GM23248 (cell line): ENCODE data around the gene SULF2. TPM values are rescaled to one million over a fixed set of nuclear protein-coding genes. Genes with fewer than 3 reads are reported as not detected.

ENCODE experiments used
- DNase-seq: peaks from one replicate; pipeline ENCODE4 v3.0.0-alpha.2; 2015
- H2AFZ ChIP-seq: fragments of 200-600 bp; sonication (generic); 2 replicates; pipeline ENCODE4 v1.6.1; 2016; ENCODE audit warnings: antibody characterized with exemption
- H3F3A ChIP-seq: fragments of 200-600 bp; sonication (generic); 2 replicates; pipeline ENCODE4 v1.6.1; 2016; ENCODE audit warnings: mild to moderate bottlenecking, antibody characterized with exemption, mixed run types; ENCODE audit not compliant: insufficient read depth
- H3K27ac ChIP-seq: fragments of 200-600 bp; sonication (generic); 2 replicates; pipeline ENCODE4 v1.5.1; 2016; ENCODE audit warnings: mild to moderate bottlenecking
- H3K27me3 ChIP-seq: fragments of 200-600 bp; sonication (generic); replicated peaks from 2 replicates; pipeline ENCODE4 v1.6.1; 2016; ENCODE audit warnings: mild to moderate bottlenecking; ENCODE audit not compliant: insufficient read depth
- H3K36me3 ChIP-seq: fragments of 200-600 bp; sonication (generic); 2 replicates; pipeline ENCODE4 v1.6.1; 2016; ENCODE audit warnings: low read depth, mild to moderate bottlenecking
- H3K4me1 ChIP-seq: fragments of 200-600 bp; sonication (generic); 2 replicates; pipeline ENCODE4 v1.6.1; 2016; ENCODE audit warnings: mild to moderate bottlenecking; ENCODE audit not compliant: insufficient read depth
- H3K4me2 ChIP-seq: fragments of 200-600 bp; sonication (generic); one replicate; pipeline ENCODE4 v1.6.1; 2016; ENCODE audit warnings: mild to moderate bottlenecking; ENCODE audit not compliant: unreplicated experiment
- H3K4me3 ChIP-seq: fragments of 200-600 bp; sonication (generic); 2 replicates; pipeline ENCODE4 v1.5.1; 2016; ENCODE audit warnings: mild to moderate bottlenecking
- H3K79me2 ChIP-seq: fragments of 200-600 bp; sonication (generic); 2 replicates; pipeline ENCODE4 v1.6.1; 2016; ENCODE audit warnings: mild to moderate bottlenecking; ENCODE audit not compliant: insufficient read depth
- H3K9ac ChIP-seq: fragments of 200-600 bp; sonication (generic); 2 replicates; pipeline ENCODE4 v1.6.1; 2016; ENCODE audit warnings: mild to moderate bottlenecking
- H3K9me2 ChIP-seq: fragments of 200-600 bp; sonication (generic); 2 replicates; pipeline ENCODE4 v1.6.1; 2016; ENCODE audit warnings: mixed run types, mild to moderate bottlenecking, moderate library complexity; ENCODE audit not compliant: insufficient read depth
- H3K9me3 ChIP-seq: fragments of 200-600 bp; sonication (generic); one replicate; pipeline ENCODE4 v1.6.1; 2017; ENCODE audit warnings: low read depth
- H4K20me1 ChIP-seq: fragments of 200-600 bp; sonication (generic); 2 replicates; pipeline ENCODE4 v1.6.0; 2016; ENCODE audit not compliant: insufficient read depth
- EZH2 ChIP-seq: fragments of 200-600 bp; sonication (generic); IDR thresholded peaks from 2 replicates; pipeline ENCODE4 v1.6.1; 2018; ENCODE audit warnings: antibody characterized with exemption, mild to moderate bottlenecking; ENCODE audit not compliant: insufficient read depth, poor library complexity, severe bottlenecking
- EZH2phosphoT487 ChIP-seq: fragments of 200-600 bp; sonication (generic); IDR thresholded peaks from 2 replicates; pipeline ENCODE4 v1.6.1; 2018; ENCODE audit warnings: antibody characterized with exemption, moderate library complexity, mild to moderate bottlenecking, low read depth; ENCODE audit not compliant: insufficient read depth
- WGBS, 2 experiments: methylation state at CpG; one replicate each; pipeline ENCODE4 v1.1.6; 2015 to 2017; ENCODE audit warnings: low lambda C conversion rate in 2 of 2, low coverage in 1 of 2; ENCODE audit errors: missing lambda C conversion rate in 2 of 2; 5-methylcytosine and 5-hydroxymethylcytosine counted together
- in situ Hi-C: fragments of 300-500 bp; cut with MboI; formaldehyde crosslinking; loops from 2 replicates; pipeline ENCODE4 v1.15.0; 2020
- polyA plus RNA-seq: library from polyadenylated mRNA; unstranded; fragments of >200 nt; fragmentation: Nextera tagmentation; extraction: Ambion mirVana; gene quantifications from 2 replicates; pipeline ENCODE4 v1.2.1, GENCODE V29; 2016
- total RNA-seq: library from RNA; depleted of rRNA; stranded (reverse); fragments of >200 nt; shearing (Covaris generic); gene quantifications from 2 replicates; pipeline ENCODE4 v1.2.3, GENCODE V29; 2014

SULF2 gene
- total and polyA plus RNA-seq, 2 experiments from 2014 or later = 2.0 to 5.6 TPM

GRCh38 chr20:47666304-47666703 is 119.0 kb downstream of the SULF2 start:
- Histone ChIP-seq H3K9ac (no peak overlapping the region), H3K36me3 (no peaks in the 10 kb centered on the region), H3K79me2 (no peaks in the 10 kb centered on the region), H3K9me3 (no peaks in the 10 kb centered on the region), H3K27ac (no peak overlapping the region), H3F3A (no peaks in the 10 kb centered on the region), H2AFZ (no peak overlapping the region), H3K9me2 (no peaks in the 10 kb centered on the region), H3K4me1 (no peaks in the 10 kb centered on the region), H4K20me1 (no peaks in the 10 kb centered on the region), H3K4me3 (no peak overlapping the region), H3K4me2 (no peak overlapping the region), H3K27me3 (no peaks in the 10 kb centered on the region)
- 96 to 97% methylated on average over 19 of the region's 19 CpGs for WGBS, 2 experiments
- in situ Hi-C loops = loop anchor here (10.0 to 25.0 kb wide), 2 partner anchors 628 to 1246 kb away; partner anchors contain the start of gene ARFGEF2
- no peak for TF ChIP-seq EZH2
- no peak for TF ChIP-seq EZH2phosphoT487
- DNase-seq = no peak

- Histone ChIP-seq H3K4me3 (no peak overlapping the region), H3K4me1 (no peaks in the 10 kb centered on the region), H3K9ac (no peak overlapping the region), H3K9me2 (no peaks in the 10 kb centered on the region), H3K4me2 (no peak overlapping the region), H3F3A (no peaks in the 10 kb centered on the region), H3K79me2 (no peaks in the 10 kb centered on the region), H3K9me3 (no peaks in the 10 kb centered on the region), H3K27me3 (no peaks in the 10 kb centered on the region), H3K27ac (no peak overlapping the region), H4K20me1 (no peaks in the 10 kb centered on the region), H2AFZ (no peak overlapping the region), H3K36me3 (no peaks in the 10 kb centered on the region)
- TF ChIP-seq EZH2phosphoT487 (no peak), EZH2 (no peak)
- 84 to 86% methylated on average over 27 of the region's 27 CpGs for WGBS, 2 experiments
- in situ Hi-C loops = loop anchor here (10.0 to 25.0 kb wide), 2 partner anchors 629 to 1247 kb away; partner anchors contain the start of gene ARFGEF2
- DNase-seq = no peak
These were observed 119.9 kb downstream of the SULF2 start for GRCh38 chr20:47665221-47665991.

- no peak overlapping the region for H3K27ac ChIP-seq
- H3K36me3 ChIP-seq = no peaks in the 10 kb centered on the region
- 88% methylated on average over 12 of the region's 12 CpGs for WGBS, 2 experiments
- no peaks in the 10 kb centered on the region for H3K27me3 ChIP-seq
- H3K79me2 ChIP-seq = no peaks in the 10 kb centered on the region
- no peaks in the 10 kb centered on the region for H3K9me3 ChIP-seq
- no peak overlapping the region for H3K9ac ChIP-seq
- H3K4me3 ChIP-seq = no peak overlapping the region
- H3F3A ChIP-seq = no peaks in the 10 kb centered on the region
- no peaks in the 10 kb centered on the region for H3K4me1 ChIP-seq
- no peak for DNase-seq
- H3K4me2 ChIP-seq = no peak overlapping the region
- H2AFZ ChIP-seq = no peak overlapping the region
- no peaks in the 10 kb centered on the region for H3K9me2 ChIP-seq
- TF ChIP-seq EZH2phosphoT487 (no peak), EZH2 (no peak)
- in situ Hi-C loops = loop anchor here (10.0 to 25.0 kb wide), 2 partner anchors 630 to 1248 kb away; partner anchors contain the start of gene ARFGEF2
- no peaks in the 10 kb centered on the region for H4K20me1 ChIP-seq
These were observed 120.5 kb downstream of the SULF2 start for GRCh38 chr20:47664744-47665143.

GRCh38 chr20:47664068-47664437 is 121.2 kb downstream of the SULF2 start:
- no peaks in the 10 kb centered on the region for H3K9me3 ChIP-seq
- H3K27me3 ChIP-seq = no peaks in the 10 kb centered on the region
- TF ChIP-seq EZH2 (no peak), EZH2phosphoT487 (no peak)
- no peak for DNase-seq
- no peaks in the 10 kb centered on the region for H3K79me2 ChIP-seq
- H3K9me2 ChIP-seq = no peaks in the 10 kb centered on the region
- no peaks in the 10 kb centered on the region for H3K36me3 ChIP-seq
- no peaks in the 10 kb centered on the region for H3F3A ChIP-seq
- in situ Hi-C loops = loop anchor here (10.0 to 25.0 kb wide), 2 partner anchors 631 to 1248 kb away; partner anchors contain the start of gene ARFGEF2
- no peaks in the 10 kb centered on the region for H4K20me1 ChIP-seq
- no peak overlapping the region for H3K4me3 ChIP-seq
- 83 to 88% methylated on average over 2 of the region's 2 CpGs for WGBS, 2 experiments
- H3K9ac ChIP-seq = no peak overlapping the region
- H2AFZ ChIP-seq = no peak overlapping the region
- no peaks in the 10 kb centered on the region for H3K4me1 ChIP-seq
- no peak overlapping the region for H3K27ac ChIP-seq
- H3K4me2 ChIP-seq = no peak overlapping the region
